HEK293T (cell line): ENCODE measurements around the gene MYH3.

Experiments
- ARNT ChIP-seq: fragments of 450-650 bp; IDR thresholded peaks from 2 replicates; pipeline ENCODE4 v1.6.1; 2017; ENCODE audit warnings: mild to moderate bottlenecking
- BHLHE40 ChIP-seq: fragments of 450-650 bp; IDR thresholded peaks from 2 replicates; pipeline ENCODE4 v1.6.1; 2016; ENCODE audit warnings: mild to moderate bottlenecking, moderate library complexity, borderline replicate concordance
- CTBP1 ChIP-seq: fragments of 450-650 bp; IDR thresholded peaks from 2 replicates; pipeline ENCODE4 v1.6.1; 2016; ENCODE audit warnings: borderline replicate concordance
- ELF4 ChIP-seq: fragments of 450-650 bp; IDR thresholded peaks from 2 replicates; pipeline ENCODE4 v1.6.1; 2017; ENCODE audit warnings: antibody characterized with exemption
- FOXK2 ChIP-seq: fragments of 450-650 bp; IDR thresholded peaks from 2 replicates; pipeline ENCODE4 v1.6.1; 2016; ENCODE audit warnings: mild to moderate bottlenecking
- FOXM1 ChIP-seq: fragments of 450-650 bp; IDR thresholded peaks from 2 replicates; pipeline ENCODE4 v1.6.1; 2017; ENCODE audit warnings: mild to moderate bottlenecking, borderline replicate concordance
- HDGF ChIP-seq: fragments of 450-650 bp; IDR thresholded peaks from 2 replicates; pipeline ENCODE4 v1.6.1; 2017; ENCODE audit warnings: antibody characterized with exemption, borderline replicate concordance
- L3MBTL2 ChIP-seq: fragments of 450-650 bp; conservative IDR thresholded peaks from 2 replicates; pipeline ENCODE4 v1.6.1; 2016; ENCODE audit warnings: mild to moderate bottlenecking
- LEF1 ChIP-seq: fragments of 450-650 bp; IDR thresholded peaks from 2 replicates; pipeline ENCODE4 v1.6.1; 2017; ENCODE audit warnings: mild to moderate bottlenecking, borderline replicate concordance
- SP1 ChIP-seq: fragments of 450-650 bp; IDR thresholded peaks from 2 replicates; pipeline ENCODE4 v1.6.1; 2017
- SUZ12 ChIP-seq: fragments of 450-650 bp; IDR thresholded peaks from 2 replicates; pipeline ENCODE4 v1.6.1; 2016; ENCODE audit warnings: mild to moderate bottlenecking
- ZNF384 ChIP-seq: fragments of 450-650 bp; IDR thresholded peaks from 2 replicates; pipeline ENCODE4 v1.6.1; 2016
- TF ChIP-seq, protein P1 (sequence below): fragments of 450-650 bp; IDR thresholded peaks from 2 replicates; pipeline ENCODE4 v1.6.1; 2016

DNA sequence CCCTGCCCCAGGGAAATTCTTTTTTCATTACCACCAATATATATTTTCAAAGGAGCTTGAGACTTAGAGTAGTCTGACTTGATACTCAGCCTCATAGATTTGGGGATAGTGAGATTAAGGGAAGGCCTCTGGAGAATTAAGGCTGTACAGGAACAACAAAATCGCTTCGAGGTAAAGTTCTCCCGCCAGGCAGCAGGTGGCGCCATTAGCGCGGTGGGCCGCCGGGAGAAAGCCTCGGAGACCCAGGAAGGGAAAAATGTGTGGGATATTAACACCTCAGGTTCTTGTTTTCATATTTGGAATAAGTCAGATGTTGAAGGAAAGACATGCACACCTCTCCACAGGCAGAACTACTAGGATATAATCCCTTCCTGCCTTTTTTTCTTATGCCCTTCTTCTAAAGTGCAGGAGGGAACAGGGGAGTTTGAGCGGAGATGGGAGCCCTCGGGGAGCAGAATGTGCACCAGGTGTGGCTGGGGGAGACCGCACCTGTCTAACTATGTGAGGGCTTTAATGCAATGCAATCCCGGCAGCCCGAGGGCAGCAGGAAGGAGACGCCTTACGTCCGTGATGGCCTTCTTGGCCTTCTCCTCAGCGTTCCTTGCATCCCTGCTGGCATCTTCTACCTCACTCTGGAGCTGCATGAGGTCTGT is 25.9 kb downstream of the MYH3 start:
- TF ChIP-seq SP1 (no peak), BHLHE40 (no peak), ARNT (no peak), FOXM1 (no peak), LEF1 (no peak), SUZ12 (no peak), L3MBTL2 (0 out of 2 replicates have a peak, but pooled peaks have one; percentile 23), CTBP1 (no peak), HDGF (no peak), FOXK2 (no peak), ZNF384 (no peak), ELF4 (no peak)
- TF ChIP-seq, protein P1, sequence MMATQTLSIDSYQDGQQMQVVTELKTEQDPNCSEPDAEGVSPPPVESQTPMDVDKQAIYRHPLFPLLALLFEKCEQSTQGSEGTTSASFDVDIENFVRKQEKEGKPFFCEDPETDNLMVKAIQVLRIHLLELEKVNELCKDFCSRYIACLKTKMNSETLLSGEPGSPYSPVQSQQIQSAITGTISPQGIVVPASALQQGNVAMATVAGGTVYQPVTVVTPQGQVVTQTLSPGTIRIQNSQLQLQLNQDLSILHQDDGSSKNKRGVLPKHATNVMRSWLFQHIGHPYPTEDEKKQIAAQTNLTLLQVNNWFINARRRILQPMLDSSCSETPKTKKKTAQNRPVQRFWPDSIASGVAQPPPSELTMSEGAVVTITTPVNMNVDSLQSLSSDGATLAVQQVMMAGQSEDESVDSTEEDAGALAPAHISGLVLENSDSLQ = no peak
